Neural progenitor cell (in vitro differentiated cells): ENCODE measurements around the gene ANGPTL5. TPM values are rescaled to one million over a fixed set of nuclear protein-coding genes. Genes with fewer than 3 reads are reported as not detected.

Source experiments
- DNase-seq: peaks from one replicate; pipeline ENCODE4 v3.0.0-alpha.2; 2016; ENCODE audit warnings: low spot score
- H2AFZ ChIP-seq: fragments of 200-600 bp; sonication (generic); replicated peaks from 2 replicates; pipeline ENCODE4 v1.6.1; 2016; ENCODE audit warnings: antibody characterized with exemption
- H3F3A ChIP-seq: fragments of 200-600 bp; sonication (generic); 2 replicates; pipeline ENCODE4 v1.6.1; 2016; ENCODE audit warnings: antibody characterized with exemption, low read depth
- H3K27ac ChIP-seq: fragments of 200-600 bp; sonication (generic); 2 replicates; pipeline ENCODE4 v1.5.1; 2016; ENCODE audit warnings: mild to moderate bottlenecking
- H3K27me3 ChIP-seq: fragments of 200-600 bp; sonication (generic); 2 replicates; pipeline ENCODE4 v1.6.1; 2016; ENCODE audit warnings: mild to moderate bottlenecking, moderate library complexity
- H3K36me3 ChIP-seq: fragments of 200-600 bp; sonication (generic); 2 replicates; pipeline ENCODE4 v1.5.1; 2016
- H3K4me1 ChIP-seq: fragments of 200-600 bp; sonication (generic); 2 replicates; pipeline ENCODE4 v1.6.1; 2016; ENCODE audit warnings: mixed run types
- H3K4me2 ChIP-seq: fragments of 200-600 bp; sonication (generic); 2 replicates; pipeline ENCODE4 v1.6.1; 2016
- H3K4me3 ChIP-seq: fragments of 200-600 bp; sonication (generic); 2 replicates; pipeline ENCODE4 v1.5.1; 2016
- H3K79me2 ChIP-seq: fragments of 200-600 bp; sonication (generic); 2 replicates; pipeline ENCODE4 v1.6.1; 2016; ENCODE audit warnings: low read depth
- H3K9ac ChIP-seq: fragments of 200-600 bp; sonication (generic); 2 replicates; pipeline ENCODE4 v1.6.1; 2016
- H3K9me3 ChIP-seq: fragments of 200-600 bp; sonication (generic); 2 replicates; pipeline ENCODE4 v1.5.1; 2016; ENCODE audit warnings: low read depth
- H4K20me1 ChIP-seq: fragments of 200-600 bp; sonication (generic); 2 replicates; pipeline ENCODE4 v1.6.1; 2016; ENCODE audit warnings: low read depth
- H3K27ac Mint-ChIP-seq: 3 replicates; pipeline ENCODE4 v1.8.0; 2021; ENCODE audit warnings: mixed read lengths
- H3K27me3 Mint-ChIP-seq: 2 replicates; pipeline ENCODE4 v1.8.0; 2022; ENCODE audit warnings: low read depth, mild to moderate bottlenecking, inconsistent platforms, moderate library complexity, mixed read lengths; ENCODE audit not compliant: insufficient read depth
- H3K36me3 Mint-ChIP-seq: 3 replicates; pipeline ENCODE4 v1.8.0; 2021; ENCODE audit warnings: mixed read lengths
- H3K4me1 Mint-ChIP-seq: 3 replicates; pipeline ENCODE4 v1.8.0; 2021; ENCODE audit warnings: mixed read lengths
- H3K4me3 Mint-ChIP-seq: 3 replicates; pipeline ENCODE4 v1.8.0; 2021; ENCODE audit warnings: mild to moderate bottlenecking, moderate library complexity, mixed read lengths
- H3K9me3 Mint-ChIP-seq: 3 replicates; pipeline ENCODE4 v1.8.0; 2020; ENCODE audit warnings: mixed read lengths
- CTCF ChIP-seq: fragments of 200-600 bp; sonication (generic); IDR thresholded peaks from 2 replicates; pipeline ENCODE4 v1.5.1; 2017; ENCODE audit warnings: antibody characterized with exemption, mild to moderate bottlenecking
- EZH2 ChIP-seq: fragments of 200-600 bp; sonication (generic); IDR thresholded peaks from 2 replicates; pipeline ENCODE4 v1.6.1; 2017; ENCODE audit warnings: antibody characterized with exemption, mild to moderate bottlenecking, moderate library complexity
- EZH2phosphoT487 ChIP-seq: fragments of 200-600 bp; sonication (generic); IDR thresholded peaks from 2 replicates; pipeline ENCODE4 v1.6.1; 2017; ENCODE audit warnings: antibody characterized with exemption
- total RNA-seq: library from RNA; depleted of rRNA; stranded (reverse); fragments of >200 nt; gene quantifications from 2 replicates; pipeline ENCODE4 v1.2.3, GENCODE V29; 2015; ENCODE audit warnings: low replicate concordance

ANGPTL5 gene
- total RNA-seq, 1 donor from 2014 or later: not detected

GRCh38 chr11:101864098-101864497 is 52.2 kb downstream of the ANGPTL5 start:
- no peak for DNase-seq
- no peaks in the 10 kb centered on the region for H3K9me3 ChIP-seq
- no peak overlapping the region for H3K4me3 ChIP-seq
- H3K4me2 ChIP-seq: no peak overlapping the region
- no peak overlapping the region for H2AFZ ChIP-seq
- Mint-ChIP-seq H3K9me3 (peaks cover 7% of the 10 kb centered on the region), H3K27me3 (no peaks in the 10 kb centered on the region), H3K4me1 (peaks cover 5% of the 10 kb centered on the region), H3K27ac (no peak overlapping the region), H3K4me3 (no peak overlapping the region), H3K36me3 (no peaks in the 10 kb centered on the region)
- H3K36me3 ChIP-seq: no peaks in the 10 kb centered on the region
- no peaks in the 10 kb centered on the region for H4K20me1 ChIP-seq
- H3K9ac ChIP-seq: no peak overlapping the region
- H3K79me2 ChIP-seq: no peaks in the 10 kb centered on the region
- no peak for TF ChIP-seq EZH2
- no peak for TF ChIP-seq EZH2phosphoT487
- TF ChIP-seq CTCF: no peak
- no peaks in the 10 kb centered on the region for H3K27me3 ChIP-seq
- peaks cover 3% of the 10 kb centered on the region for H3K4me1 ChIP-seq
- no peak overlapping the region for H3K27ac ChIP-seq
- H3F3A ChIP-seq: no peaks in the 10 kb centered on the region

- Mint-ChIP-seq H3K27ac (no peak overlapping the region), H3K9me3 (peaks cover 7% of the 10 kb centered on the region), H3K4me1 (peaks cover 5% of the 10 kb centered on the region), H3K27me3 (no peaks in the 10 kb centered on the region), H3K4me3 (no peak overlapping the region), H3K36me3 (no peaks in the 10 kb centered on the region)
- Histone ChIP-seq H3K27ac (no peak overlapping the region), H4K20me1 (no peaks in the 10 kb centered on the region), H3K4me1 (peaks cover 3% of the 10 kb centered on the region), H3K4me3 (no peak overlapping the region), H3K9ac (no peak overlapping the region), H3F3A (no peaks in the 10 kb centered on the region), H3K36me3 (no peaks in the 10 kb centered on the region), H3K4me2 (no peak overlapping the region), H3K9me3 (no peaks in the 10 kb centered on the region), H3K79me2 (no peaks in the 10 kb centered on the region), H3K27me3 (no peaks in the 10 kb centered on the region), H2AFZ (peak overlapping the region; percentile 80)
- TF ChIP-seq CTCF (no peak), EZH2 (no peak), EZH2phosphoT487 (no peak)
- DNase-seq: no peak
These were observed 53.0 kb downstream of the ANGPTL5 start for GRCh38 chr11:101863361-101863760.

GRCh38 chr11:101862391-101863233 is 53.7 kb downstream of the ANGPTL5 start:
- no peak overlapping the region for H3K9ac ChIP-seq
- no peaks in the 10 kb centered on the region for H3K9me3 ChIP-seq
- peak overlapping the region; percentile 80 for H2AFZ ChIP-seq
- H4K20me1 ChIP-seq: no peaks in the 10 kb centered on the region
- DNase-seq: peak; percentile 63
- peaks cover 7% of the 10 kb centered on the region for H3K9me3 Mint-ChIP-seq
- no peaks in the 10 kb centered on the region for H3K36me3 ChIP-seq
- no peaks in the 10 kb centered on the region for H3F3A ChIP-seq
- H3K4me1 Mint-ChIP-seq: peaks cover 5% of the 10 kb centered on the region
- TF ChIP-seq CTCF (peak; percentile 63), EZH2phosphoT487 (no peak), EZH2 (no peak)
- no peaks in the 10 kb centered on the region for H3K36me3 Mint-ChIP-seq
- no peak overlapping the region for H3K27ac Mint-ChIP-seq
- no peaks in the 10 kb centered on the region for H3K27me3 Mint-ChIP-seq
- no peak overlapping the region for H3K4me2 ChIP-seq
- no peaks in the 10 kb centered on the region for H3K27me3 ChIP-seq
- H3K4me3 ChIP-seq: no peak overlapping the region
- H3K79me2 ChIP-seq: no peaks in the 10 kb centered on the region
- peaks cover 3% of the 10 kb centered on the region for H3K4me1 ChIP-seq
- H3K4me3 Mint-ChIP-seq: no peak overlapping the region
- no peak overlapping the region for H3K27ac ChIP-seq
